Activated effector memory CD4-positive, alpha-beta T cell treated with anti-CD3 and anti-CD28 coated beads, Interleukin-2, amount 50 U/mL, for 16 hours (primary cell): ENCODE measurements around the gene RPS3.
"Not testable (repeated sequence)": the region's sequence is repeated elsewhere in the genome, so short reads cannot be mapped to it uniquely, and the experiment has no call there.

Source experiments
- DNase-seq: peaks from one replicate; pipeline ENCODE4 v3.0.0-alpha.2; 2020

The RPS3 gene

GRCh38 chr11:75399344-75400145 lies at the start of gene RPS3:
TSS of gene RPS3 (plus strand) at chr11:75399518. CDS start at chr11:75399548, 30 bp downstream.
- DNase-seq: peak; percentile 96

GRCh38 chr11:75349521-75350116 lies 49.7 kb upstream of the RPS3 start:
- DNase-seq: no peak

DNA sequence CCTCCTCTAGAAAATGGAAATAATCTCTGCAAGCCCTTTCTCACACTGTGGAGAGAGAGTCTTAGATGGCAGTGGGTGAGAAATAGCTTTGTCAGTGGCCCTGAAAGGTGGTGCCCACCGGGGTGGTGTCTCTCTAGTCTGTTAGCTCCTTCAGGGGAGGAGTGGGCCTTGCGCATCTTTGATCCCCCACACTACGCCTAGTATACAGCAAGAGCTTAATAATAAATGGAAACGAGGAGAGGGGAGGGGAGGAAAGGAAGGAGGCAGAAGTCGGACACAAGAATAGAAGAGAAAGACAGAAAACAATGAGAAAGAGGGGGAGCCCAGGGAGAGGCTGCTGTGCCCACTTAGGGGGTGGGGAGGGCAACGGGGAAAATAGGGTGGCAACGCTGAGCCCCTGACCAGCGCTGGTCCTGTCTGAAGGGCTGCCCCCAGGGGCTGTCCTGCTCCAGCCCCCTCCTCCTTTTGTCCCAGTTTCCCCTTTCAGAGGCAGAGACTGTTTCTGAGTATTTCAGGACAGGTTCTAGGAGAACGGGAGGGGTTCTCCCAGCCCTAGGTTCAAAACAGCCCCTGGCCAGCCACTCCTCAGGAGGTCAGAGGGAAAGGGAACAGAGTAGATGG lies 49.1 kb upstream of the RPS3 start:
- DNase-seq: no peak

DNA sequence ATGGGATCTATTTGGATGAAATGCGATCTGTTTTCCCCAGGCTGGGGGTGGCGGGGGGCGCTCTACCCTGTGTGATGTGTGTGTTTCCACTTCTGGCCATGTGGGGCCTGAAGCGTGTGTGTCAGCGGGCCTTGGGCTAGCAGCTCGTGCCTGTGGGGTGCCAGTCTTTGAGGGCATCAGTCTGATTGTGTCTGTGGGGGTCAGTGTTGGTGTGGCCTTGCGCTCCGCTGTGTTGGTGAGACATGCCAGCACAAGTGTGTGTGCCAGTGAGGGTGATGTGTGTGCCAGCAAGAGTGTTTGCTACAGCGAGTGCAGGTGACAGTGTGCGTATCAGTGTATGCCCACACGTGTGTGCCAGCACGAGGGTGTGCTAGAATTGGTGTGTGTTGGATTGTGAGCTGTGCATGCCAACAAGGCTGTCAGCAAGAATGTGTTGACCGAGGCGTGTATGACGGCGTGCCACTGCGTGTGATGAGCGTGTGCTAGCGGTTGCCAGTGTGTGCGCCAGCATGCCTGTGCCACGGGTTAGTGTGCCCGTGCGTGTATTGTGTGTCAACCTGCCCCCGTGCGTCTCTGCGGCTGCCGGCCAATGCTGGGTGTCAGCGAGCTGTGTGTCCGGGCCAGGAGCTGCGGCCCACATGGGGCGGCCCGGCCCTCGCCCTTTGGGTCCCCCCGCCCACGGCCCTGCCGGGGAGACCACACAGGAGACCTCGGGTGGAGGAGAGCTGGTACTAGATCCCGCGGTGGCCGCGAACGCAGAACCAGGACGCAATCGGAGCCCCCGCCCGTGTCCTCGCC lies 48.4 kb upstream of the RPS3 start:
- peak; percentile 77 for DNase-seq

DNA sequence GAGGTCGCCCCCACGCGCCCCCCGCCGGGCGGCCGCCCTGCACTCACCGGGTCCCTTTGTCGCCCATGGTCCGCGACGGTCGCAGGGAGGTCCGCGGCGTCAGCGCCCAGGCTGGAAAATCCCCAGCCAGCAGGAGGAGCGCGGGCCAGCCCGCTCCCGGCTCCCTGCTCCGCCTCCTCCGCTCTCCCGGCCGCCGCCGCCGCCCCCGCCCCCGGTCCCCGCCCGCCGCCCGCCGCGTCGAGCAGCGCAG lies 47.9 kb upstream of the RPS3 start, which contains the start of gene ARRB1:
ARRB1 (minus strand) TSS at position 121 of the 250 bp plus-strand sequence; CDS start at position 67, 54 bp downstream.
- DNase-seq: no peak

- peak; percentile 87 for DNase-seq
These were observed 47.3 kb upstream of the RPS3 start for GRCh38 chr11:75351791-75352587.

DNA sequence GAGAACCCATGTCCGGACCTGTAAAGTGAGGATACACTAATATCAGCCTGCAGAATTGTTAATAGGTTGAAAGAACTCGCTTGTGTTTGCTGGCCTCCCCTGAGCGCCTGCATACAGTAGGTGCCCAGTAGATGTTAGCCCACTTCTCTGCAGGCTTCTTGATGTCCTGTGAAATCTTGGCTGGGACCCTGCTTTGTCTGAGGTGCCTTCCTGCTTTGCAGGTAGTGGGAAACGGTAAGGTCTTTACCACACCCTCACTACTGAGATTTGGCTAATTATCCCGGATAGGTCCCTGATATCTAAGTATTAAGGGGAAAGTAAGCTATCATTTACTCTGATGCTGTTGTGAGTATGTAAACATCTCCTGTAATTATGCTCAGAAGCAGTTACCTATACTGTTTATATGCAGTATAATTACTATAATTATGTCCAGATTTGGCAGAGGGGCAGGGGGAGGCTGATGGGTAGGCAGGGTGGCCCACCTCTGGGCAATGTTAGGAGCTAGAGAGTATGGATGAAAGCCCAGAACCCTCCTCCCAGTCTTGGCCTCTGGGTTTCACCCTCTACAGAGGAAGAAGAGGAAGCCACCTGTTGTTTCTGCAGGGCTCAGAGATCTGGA lies 46.6 kb upstream of the RPS3 start:
- DNase-seq: no peak

DNA sequence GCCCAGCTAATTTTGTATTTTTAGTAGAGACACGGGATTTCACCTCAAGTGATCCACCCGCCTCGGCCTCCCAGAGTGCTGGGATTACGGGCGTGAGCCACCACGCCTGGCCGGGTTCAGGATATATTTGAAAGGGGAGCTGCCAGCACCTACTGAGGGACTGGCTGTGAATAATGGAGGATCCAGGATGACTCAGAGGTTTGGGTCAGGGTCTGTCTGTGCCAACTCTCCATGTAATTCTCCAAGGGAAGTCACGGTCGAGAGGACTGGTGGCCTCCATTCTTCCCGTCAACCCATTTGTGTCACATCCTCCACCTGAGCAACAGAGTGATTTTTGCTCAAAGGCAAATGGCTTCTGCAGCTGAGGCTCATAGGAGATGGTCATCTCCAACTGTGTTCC lies 44.3 kb upstream of the RPS3 start:
- no peak for DNase-seq

GRCh38 chr11:75356613-75357012 lies 42.7 kb upstream of the RPS3 start:
- no peak for DNase-seq

GRCh38 chr11:75362285-75362684 lies 37.0 kb upstream of the RPS3 start:
- DNase-seq: not testable (repeated sequence)

DNA sequence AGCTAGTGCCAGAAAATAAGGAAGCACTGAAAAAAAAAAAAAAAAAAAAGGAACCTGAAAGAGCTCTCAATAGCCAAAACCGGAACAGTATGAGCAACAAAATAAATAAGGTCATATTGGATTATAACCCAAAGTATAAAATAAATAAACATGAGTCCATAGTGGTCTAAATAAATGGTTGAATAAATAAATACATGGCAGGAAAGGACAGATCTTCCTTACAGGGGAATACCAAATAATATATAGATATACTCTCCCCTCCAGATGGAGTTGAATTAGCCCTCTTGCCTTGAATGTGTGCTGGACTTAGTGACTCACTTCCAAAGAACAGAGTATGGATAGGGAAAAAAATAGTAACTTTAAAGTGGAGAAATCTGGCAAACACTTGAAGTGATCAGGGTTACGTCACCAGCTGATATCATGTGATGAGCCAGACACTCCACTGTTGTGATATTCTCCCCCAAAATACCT lies 33.6 kb upstream of the RPS3 start:
- no peak for DNase-seq

DNA sequence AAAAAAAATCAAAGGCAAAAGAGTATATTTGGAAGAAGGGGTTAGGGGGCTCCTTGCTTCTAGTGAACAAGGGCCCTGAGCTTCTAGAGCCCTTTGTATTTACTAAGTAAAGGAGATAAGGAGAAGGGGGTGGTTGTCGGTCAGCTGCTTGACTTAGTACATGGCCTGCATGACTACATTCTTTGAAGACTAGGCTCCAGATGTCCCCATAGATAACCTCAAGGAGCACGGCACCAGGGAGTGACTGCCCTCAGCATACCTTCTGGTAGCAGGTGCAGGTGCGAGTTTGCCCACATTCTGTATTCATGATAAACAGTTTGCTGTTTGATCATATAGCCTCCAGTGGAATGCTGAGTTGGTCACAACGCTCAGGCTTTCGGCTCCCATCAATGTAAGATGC lies 32.5 kb upstream of the RPS3 start:
- DNase-seq: not testable (repeated sequence)

- DNase-seq: no peak
These were observed 29.6 kb upstream of the RPS3 start for GRCh38 chr11:75369560-75370255.

- DNase-seq: no peak
These were observed 27.1 kb upstream of the RPS3 start for GRCh38 chr11:75371949-75372876.

DNA sequence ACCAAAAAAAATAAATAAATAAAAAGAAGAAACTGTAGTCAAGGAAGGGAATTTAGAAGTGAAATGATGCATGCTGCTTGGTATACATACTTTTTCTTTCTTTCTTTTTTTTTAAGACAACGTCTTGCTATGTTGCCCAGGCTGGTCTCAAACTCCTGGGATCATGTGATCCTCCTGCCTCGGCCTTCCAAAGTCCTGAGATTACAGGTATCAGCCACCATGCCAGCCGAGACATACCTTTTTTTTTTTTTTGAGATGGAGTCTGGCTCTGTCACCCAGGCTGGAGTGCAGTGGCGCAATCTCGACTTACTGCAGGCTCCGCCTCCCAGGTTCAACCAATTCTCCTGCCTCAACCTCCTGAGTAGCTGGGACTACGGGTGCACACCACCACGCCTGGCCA lies 26.1 kb upstream of the RPS3 start:
- no peak for DNase-seq

DNA sequence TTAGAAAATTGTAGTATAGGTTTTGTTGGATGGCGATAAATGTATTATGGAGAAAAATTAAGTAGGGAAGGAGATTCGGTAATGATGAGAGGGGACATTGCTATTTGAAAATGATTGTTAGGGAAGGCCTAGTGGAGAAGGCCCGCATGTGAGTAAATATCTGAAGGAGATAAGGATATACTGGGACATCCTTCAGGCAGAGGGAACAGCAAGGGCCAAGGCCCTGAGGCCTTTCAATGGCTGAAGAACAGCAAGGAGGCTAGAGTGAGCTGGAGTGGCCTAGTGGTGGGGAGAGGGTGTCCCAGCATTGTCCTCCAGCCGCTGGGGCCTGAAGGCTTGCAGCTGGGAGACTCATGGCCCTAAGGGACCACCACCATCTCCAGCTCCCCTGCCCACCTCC lies 24.7 kb upstream of the RPS3 start:
- DNase-seq: no peak

DNA sequence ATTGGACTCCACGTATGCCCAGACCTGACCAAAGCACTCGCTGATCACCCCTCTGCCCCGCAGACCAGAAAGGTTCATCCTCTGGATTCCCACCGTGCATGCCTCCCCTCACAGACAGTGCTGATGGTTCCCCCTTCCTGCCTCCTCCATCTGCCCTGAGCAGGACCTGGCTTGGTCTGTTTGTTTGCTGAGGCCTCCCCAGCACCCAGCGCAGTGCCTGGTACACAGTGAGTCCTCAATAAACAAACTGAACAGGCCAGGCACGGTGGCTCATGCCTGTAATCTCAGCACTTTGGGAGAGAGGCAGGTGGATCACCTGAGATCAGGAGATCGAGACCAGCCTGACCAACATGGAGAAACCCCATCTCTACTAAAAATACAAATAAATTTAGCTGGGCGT lies 23.7 kb upstream of the RPS3 start:
- DNase-seq: no peak

- DNase-seq: no peak
These were observed 23.1 kb upstream of the RPS3 start for GRCh38 chr11:75376175-75376574.

DNA sequence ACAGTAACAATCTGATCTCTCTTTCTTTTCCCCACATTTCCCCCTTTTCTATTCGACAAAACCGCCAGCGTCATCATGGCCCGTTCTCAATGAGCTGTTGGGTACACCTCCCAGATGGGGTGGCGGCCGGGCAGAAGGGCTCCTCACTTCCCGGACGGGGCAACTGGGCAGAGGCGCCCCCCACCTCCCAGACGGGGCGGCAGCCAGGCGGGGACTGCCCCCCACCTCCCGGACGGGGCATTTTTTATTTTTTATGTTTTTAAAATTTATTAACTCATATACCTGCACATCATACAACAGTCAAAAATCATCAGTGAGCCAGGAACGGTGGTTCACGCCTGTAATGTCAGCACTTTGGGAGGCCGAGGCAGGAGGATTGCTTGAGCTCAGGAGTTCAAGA lies 20.5 kb upstream of the RPS3 start:
- not testable (repeated sequence) for DNase-seq

DNA sequence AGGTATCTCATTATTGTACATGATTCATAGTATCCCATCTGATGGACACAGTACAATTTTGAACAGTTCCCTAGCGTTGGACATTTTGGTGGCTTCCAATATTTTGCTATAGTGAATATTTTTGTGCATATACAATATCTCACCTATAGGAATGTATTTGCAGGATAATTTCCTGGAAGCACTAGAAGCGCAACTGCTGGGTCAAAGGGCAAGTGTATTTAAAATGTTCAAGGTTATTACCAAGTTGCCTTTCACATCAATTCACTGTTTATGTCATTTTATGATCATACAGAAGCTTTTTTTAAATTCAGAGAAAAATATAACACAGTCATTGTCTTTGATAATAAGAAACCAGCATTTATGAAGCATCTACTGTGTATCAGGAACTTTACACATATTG lies 19.1 kb upstream of the RPS3 start:
- DNase-seq: no peak
